Measurements from ENCODE around the gene ALG9.

The ALG9 gene

GRCh38 chr11:111762526-111762925, 108.9 kb downstream of the ALG9 start:
- DNase-seq, result no peak

GRCh38 chr11:111761036-111761435, 110.3 kb downstream of the ALG9 start:
- DNase-seq, result no peak

GRCh38 chr11:111759778-111760407, 111.5 kb downstream of the ALG9 start:
- no peak for DNase-seq

GRCh38 chr11:111759376-111759775, 112.0 kb downstream of the ALG9 start:
- DNase-seq, result no peak

GRCh38 chr11:111756097-111756496, 115.3 kb downstream of the ALG9 start:
- DNase-seq, result no peak

GRCh38 chr11:111749646-111750045, 121.7 kb downstream of the ALG9 start:
- DNase-seq, result no peak

- no peak for DNase-seq
Measured at GRCh38 chr11:111748035-111748804, 123.2 kb downstream of the ALG9 start.

GRCh38 chr11:111745719-111746504, 125.5 kb downstream of the ALG9 start:
- no peak for DNase-seq

- DNase-seq, result no peak
Measured at GRCh38 chr11:111743700-111744099, 127.7 kb downstream of the ALG9 start.

GRCh38 chr11:111741751-111742150, 129.6 kb downstream of the ALG9 start:
- no peak for DNase-seq

GRCh38 chr11:111739299-111739698, 132.1 kb downstream of the ALG9 start:
- DNase-seq, result no peak

- peak; percentile 58 for DNase-seq
Measured at GRCh38 chr11:111737444-111738210, 133.8 kb downstream of the ALG9 start.

GRCh38 chr11:111736621-111737443, 134.5 kb downstream of the ALG9 start:
- no peak for DNase-seq

Data from left hindlimb (tissue), 1 donor.